ENCODE results near the gene RIN3.

- TF ChIP-seq CTCF (IDR thresholded peaks at IDR 0.05): no peak
- no peak for TF ChIP-seq POLR2A (IDR thresholded peaks at IDR 0.05)
Observed at GRCh38 chr14:92652413-92653151, 139.0 kb downstream of the RIN3 start.

All from Peyer's patch (tissue), 4 donors.